Liver (tissue), 3 donors: ENCODE results near the gene METTL17.

Source experiments
- EGR1 ChIP-seq, 2 donors: IDR thresholded peaks; 2 replicates each; pipeline ENCODE4 v1.6.1; 2016 to 2018; ENCODE audit warnings: antibody characterized with exemption in 2 of 2, low read depth in 2 of 2
- GABPA ChIP-seq, 2 donors: IDR thresholded peaks in 1 of 2; conservative IDR thresholded peaks in 1 of 2; 2 replicates each; pipeline ENCODE4 v1.6.1; 2016; ENCODE audit warnings: antibody characterized with exemption in 2 of 2, mild to moderate bottlenecking in 1 of 2, moderate library complexity in 1 of 2
- RAD21 ChIP-seq, 2 donors: IDR thresholded peaks; 2 replicates each; pipeline ENCODE4 v1.6.1; 2016; ENCODE audit warnings: antibody characterized with exemption in 2 of 2, mild to moderate bottlenecking in 2 of 2
- TF ChIP-seq, protein P1 (sequence below): fragments of 150-350 bp; IDR thresholded peaks from 2 replicates; pipeline ENCODE4 v1.5.1; 2017; ENCODE audit warnings: improper control_type of control experiment, low read depth, low read length; ENCODE audit not compliant: missing input control
- TF ChIP-seq, protein P2 (sequence below): IDR thresholded peaks from 2 replicates; pipeline ENCODE4 v1.6.1; 2016; ENCODE audit warnings: antibody characterized with exemption
- TF ChIP-seq, protein P3 (sequence below): IDR thresholded peaks from 2 replicates; pipeline ENCODE4 v1.6.1; 2016; ENCODE audit warnings: antibody characterized with exemption
- donor health status: healthy.
- donor health status: healthy.

DNA sequence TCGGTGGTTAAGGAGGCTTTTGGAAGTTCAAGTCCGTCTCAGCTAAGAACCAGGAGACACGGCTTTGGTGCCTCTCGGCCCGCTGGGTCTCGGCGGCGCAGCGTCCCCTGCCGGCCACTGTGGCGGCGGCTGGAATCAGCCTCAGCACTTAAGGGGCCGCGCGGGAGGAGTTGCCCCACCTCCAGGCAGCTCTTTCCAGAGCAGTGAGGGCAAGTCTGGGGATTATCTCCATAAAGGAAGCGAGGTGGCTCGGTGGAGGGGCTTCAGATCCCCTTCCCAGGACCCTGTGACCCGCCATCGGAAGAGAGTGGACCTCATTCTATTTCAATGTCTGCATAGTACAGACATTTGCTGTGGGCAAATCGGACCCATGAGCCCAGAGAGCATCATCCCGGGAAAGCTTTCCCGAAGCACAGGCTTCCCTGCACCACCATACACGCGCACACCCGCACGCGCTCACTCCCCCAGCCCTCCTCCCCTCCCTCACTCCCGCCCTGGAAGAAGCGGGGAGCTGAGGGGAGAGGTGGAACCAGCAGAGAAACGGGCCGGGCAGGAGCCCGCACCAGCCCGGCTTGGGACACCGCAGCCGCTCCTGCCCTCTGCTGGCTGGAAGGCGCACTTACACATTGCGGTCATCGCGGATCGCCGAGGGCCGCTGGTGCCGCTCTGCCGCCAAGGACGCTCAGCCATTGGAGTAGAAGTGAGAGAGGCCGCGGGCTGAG lies 18.6 kb upstream of the METTL17 start:
- TF ChIP-seq, protein P1, sequence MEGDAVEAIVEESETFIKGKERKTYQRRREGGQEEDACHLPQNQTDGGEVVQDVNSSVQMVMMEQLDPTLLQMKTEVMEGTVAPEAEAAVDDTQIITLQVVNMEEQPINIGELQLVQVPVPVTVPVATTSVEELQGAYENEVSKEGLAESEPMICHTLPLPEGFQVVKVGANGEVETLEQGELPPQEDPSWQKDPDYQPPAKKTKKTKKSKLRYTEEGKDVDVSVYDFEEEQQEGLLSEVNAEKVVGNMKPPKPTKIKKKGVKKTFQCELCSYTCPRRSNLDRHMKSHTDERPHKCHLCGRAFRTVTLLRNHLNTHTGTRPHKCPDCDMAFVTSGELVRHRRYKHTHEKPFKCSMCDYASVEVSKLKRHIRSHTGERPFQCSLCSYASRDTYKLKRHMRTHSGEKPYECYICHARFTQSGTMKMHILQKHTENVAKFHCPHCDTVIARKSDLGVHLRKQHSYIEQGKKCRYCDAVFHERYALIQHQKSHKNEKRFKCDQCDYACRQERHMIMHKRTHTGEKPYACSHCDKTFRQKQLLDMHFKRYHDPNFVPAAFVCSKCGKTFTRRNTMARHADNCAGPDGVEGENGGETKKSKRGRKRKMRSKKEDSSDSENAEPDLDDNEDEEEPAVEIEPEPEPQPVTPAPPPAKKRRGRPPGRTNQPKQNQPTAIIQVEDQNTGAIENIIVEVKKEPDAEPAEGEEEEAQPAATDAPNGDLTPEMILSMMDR = peak; percentile 88
- no peak for TF ChIP-seq EGR1 (IDR thresholded peaks at IDR 0.05; ENCODE audit: low read depth in 2 of 2)
- peak; percentile 66 to 86 for TF ChIP-seq RAD21 (IDR thresholded peaks at IDR 0.05)
- TF ChIP-seq, protein P2, sequence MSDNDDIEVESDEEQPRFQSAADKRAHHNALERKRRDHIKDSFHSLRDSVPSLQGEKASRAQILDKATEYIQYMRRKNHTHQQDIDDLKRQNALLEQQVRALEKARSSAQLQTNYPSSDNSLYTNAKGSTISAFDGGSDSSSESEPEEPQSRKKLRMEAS = no peak
- peak in 1 of 2 donors; percentile 22 for TF ChIP-seq GABPA (IDR thresholded peaks at IDR 0.05 in 1 of 2, conservative IDR thresholded peaks at IDR 0.05 in 1 of 2)
- TF ChIP-seq, protein P3, sequence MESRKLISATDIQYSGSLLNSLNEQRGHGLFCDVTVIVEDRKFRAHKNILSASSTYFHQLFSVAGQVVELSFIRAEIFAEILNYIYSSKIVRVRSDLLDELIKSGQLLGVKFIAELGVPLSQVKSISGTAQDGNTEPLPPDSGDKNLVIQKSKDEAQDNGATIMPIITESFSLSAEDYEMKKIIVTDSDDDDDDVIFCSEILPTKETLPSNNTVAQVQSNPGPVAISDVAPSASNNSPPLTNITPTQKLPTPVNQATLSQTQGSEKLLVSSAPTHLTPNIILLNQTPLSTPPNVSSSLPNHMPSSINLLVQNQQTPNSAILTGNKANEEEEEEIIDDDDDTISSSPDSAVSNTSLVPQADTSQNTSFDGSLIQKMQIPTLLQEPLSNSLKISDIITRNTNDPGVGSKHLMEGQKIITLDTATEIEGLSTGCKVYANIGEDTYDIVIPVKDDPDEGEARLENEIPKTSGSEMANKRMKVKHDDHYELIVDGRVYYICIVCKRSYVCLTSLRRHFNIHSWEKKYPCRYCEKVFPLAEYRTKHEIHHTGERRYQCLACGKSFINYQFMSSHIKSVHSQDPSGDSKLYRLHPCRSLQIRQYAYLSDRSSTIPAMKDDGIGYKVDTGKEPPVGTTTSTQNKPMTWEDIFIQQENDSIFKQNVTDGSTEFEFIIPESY = no peak
